ENCODE data around the gene IFITM10.

Gene IFITM10

GRCh38 chr11:1770528-1770927 lies 20.1 kb upstream of the IFITM10 start:
- Histone ChIP-seq H3K9me3 (ENCODE audit: control insufficient read depth, insufficient read depth, low read depth, low read length) (no peaks in the 10 kb centered on the region), H3K27ac (ENCODE audit: extremely low read depth, low read depth, low read length) (no peak overlapping the region), H3K4me1 (ENCODE audit: control insufficient read depth, insufficient read depth, low read length) (no peaks in the 10 kb centered on the region), H3K36me3 (ENCODE audit: control insufficient read depth in 2 of 2, insufficient read depth in 1 of 2, low read length in 2 of 2) (no peaks in the 10 kb centered on the region), H3K4me3 (ENCODE audit: low read depth, low read length) (no peak overlapping the region)
- CTCF ChIA-PET: interaction anchor here (0.7 kb wide), 2 partner anchors 56 to 427 kb away, joined by 3 to 7 read pairs; no protein-coding TSS in a partner anchor
- no peak for TF ChIP-seq ZNF600 (tag by site-specific recombination; IDR thresholded peaks at IDR 0.05)
- TF ChIP-seq OSR2 (tag by site-specific recombination; IDR thresholded peaks at IDR 0.05): no peak
- TF ChIP-seq ZNF416 (tag by site-specific recombination; IDR thresholded peaks at IDR 0.05): no peak
- no peak for TF ChIP-seq SCRT2 (tag by site-specific recombination; IDR thresholded peaks at IDR 0.05)
- TF ChIP-seq, protein P1, sequence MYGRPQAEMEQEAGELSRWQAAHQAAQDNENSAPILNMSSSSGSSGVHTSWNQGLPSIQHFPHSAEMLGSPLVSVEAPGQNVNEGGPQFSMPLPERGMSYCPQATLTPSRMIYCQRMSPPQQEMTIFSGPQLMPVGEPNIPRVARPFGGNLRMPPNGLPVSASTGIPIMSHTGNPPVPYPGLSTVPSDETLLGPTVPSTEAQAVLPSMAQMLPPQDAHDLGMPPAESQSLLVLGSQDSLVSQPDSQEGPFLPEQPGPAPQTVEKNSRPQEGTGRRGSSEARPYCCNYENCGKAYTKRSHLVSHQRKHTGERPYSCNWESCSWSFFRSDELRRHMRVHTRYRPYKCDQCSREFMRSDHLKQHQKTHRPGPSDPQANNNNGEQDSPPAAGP (tag by site-specific recombination; IDR thresholded peaks at IDR 0.05): no peak
- no peak for TF ChIP-seq ZNF571 (tag by site-specific recombination; IDR thresholded peaks at IDR 0.05)
- no peak for TF ChIP-seq ZNF398 (tag by site-specific recombination; IDR thresholded peaks at IDR 0.05)
- no peak for TF ChIP-seq ZNF16 (tag by site-specific recombination; IDR thresholded peaks at IDR 0.05; ENCODE audit: low read depth)
- no peak for TF ChIP-seq SALL2 (tag by site-specific recombination; IDR thresholded peaks at IDR 0.05; ENCODE audit: borderline replicate concordance)
- no peak for TF ChIP-seq ZNF701 (tag by site-specific recombination; IDR thresholded peaks at IDR 0.05)
- TF ChIP-seq ZNF19 (tag by site-specific recombination; IDR thresholded peaks at IDR 0.05; ENCODE audit: low read depth): no peak
- TF ChIP-seq ZNF433 (tag by site-specific recombination; IDR thresholded peaks at IDR 0.05; ENCODE audit: low read depth): no peak
- TF ChIP-seq ZNF140 (tag by site-specific recombination; IDR thresholded peaks at IDR 0.05): no peak
- TF ChIP-seq, protein P2, sequence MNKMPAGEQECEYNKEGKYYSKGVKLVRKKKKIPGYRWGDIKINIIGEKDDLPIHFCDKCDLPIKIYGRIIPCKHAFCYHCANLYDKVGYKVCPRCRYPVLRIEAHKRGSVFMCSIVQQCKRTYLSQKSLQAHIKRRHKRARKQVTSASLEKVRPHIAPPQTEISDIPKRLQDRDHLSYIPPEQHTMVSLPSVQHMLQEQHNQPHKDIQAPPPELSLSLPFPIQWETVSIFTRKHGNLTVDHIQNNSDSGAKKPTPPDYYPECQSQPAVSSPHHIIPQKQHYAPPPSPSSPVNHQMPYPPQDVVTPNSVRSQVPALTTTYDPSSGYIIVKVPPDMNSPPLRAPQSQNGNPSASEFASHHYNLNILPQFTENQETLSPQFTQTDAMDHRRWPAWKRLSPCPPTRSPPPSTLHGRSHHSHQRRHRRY (tag by site-specific recombination; IDR thresholded peaks at IDR 0.05): no peak
- no peak for TF ChIP-seq EGR2 (tag by site-specific recombination; IDR thresholded peaks at IDR 0.05; ENCODE audit: low read depth)
- no peak for TF ChIP-seq CTCF (tag by site-specific recombination; IDR thresholded peaks at IDR 0.05)
- TF ChIP-seq ZNF501 (tag by site-specific recombination; IDR thresholded peaks at IDR 0.05): no peak
- no peak for TF ChIP-seq WT1 (tag by site-specific recombination; IDR thresholded peaks at IDR 0.05)
- TF ChIP-seq RBAK (tag by site-specific recombination; IDR thresholded peaks at IDR 0.05): no peak
- POLR2A ChIA-PET: no interaction called here

- H3K4me3 ChIP-seq (ENCODE audit: low read depth, low read length): no peak overlapping the region
Observed at GRCh38 chr11:1770061-1770460, 19.7 kb upstream of the IFITM10 start.

More at GRCh38 chr11:1770061-1770460, 19.7 kb upstream of the IFITM10 start:
- no peaks in the 10 kb centered on the region for H3K9me3 ChIP-seq (ENCODE audit: control insufficient read depth, insufficient read depth, low read depth, low read length)
- ChIA-PET POLR2A (no interaction called here), CTCF (interaction anchor here (0.7 to 1.3 kb wide), 3 partner anchors 56 to 427 kb away, joined by 3 to 7 read pairs (median 4); no protein-coding TSS in a partner anchor)
- H3K4me1 ChIP-seq (ENCODE audit: control insufficient read depth, insufficient read depth, low read length): no peaks in the 10 kb centered on the region
- no peak for TF ChIP-seq ZNF677 (tag by site-specific recombination; IDR thresholded peaks at IDR 0.05)
- no peak for TF ChIP-seq ZNF629 (tag by site-specific recombination; IDR thresholded peaks at IDR 0.05)
- TF ChIP-seq ZSCAN30 (tag by site-specific recombination; IDR thresholded peaks at IDR 0.05): no peak
- no peaks in the 10 kb centered on the region for H3K36me3 ChIP-seq (ENCODE audit: control insufficient read depth in 2 of 2, insufficient read depth in 1 of 2, low read length in 2 of 2)
- no peak overlapping the region for H3K27ac ChIP-seq (ENCODE audit: extremely low read depth, low read depth, low read length)

Data from HEK293 (cell line).